Gastroesophageal sphincter (tissue), 4 donors: Measurements from ENCODE around the gene DROSHA. TPM values are rescaled to one million over a fixed set of nuclear protein-coding genes. Genes with fewer than 3 reads are reported as not detected.

Source experiments
- ATAC-seq: fragments of 150-250 bp; one replicate; pipeline ENCODE4 v1.9.1; 2016; ENCODE audit warnings: mild to moderate bottlenecking, moderate library complexity
- H3K27ac ChIP-seq, 4 donors: fragments of 200-600 bp; sonication (generic) in 3 of 4; 1 replicate in 3 of 4; 2 replicates in 1 of 4; pipeline ENCODE4 v1.5.1; 2016 to 2019
- H3K27me3 ChIP-seq: fragments of 200-600 bp; sonication (generic); one replicate; pipeline ENCODE4 v1.5.1; 2019
- H3K36me3 ChIP-seq, 2 donors: fragments of 200-600 bp; sonication (generic); one replicate each; pipeline ENCODE4 v1.5.1; 2019; ENCODE audit warnings: control low read depth in 1 of 2
- H3K4me1 ChIP-seq, 3 donors: fragments of 200-600 bp; sonication (generic); 1 replicate in 2 of 3; 2 replicates in 1 of 3; pipeline ENCODE4 v1.5.1; 2016 to 2019; ENCODE audit warnings: control low read depth in 2 of 3
- H3K4me3 ChIP-seq, 2 donors: fragments of 200-600 bp; sonication (generic); one replicate each; pipeline ENCODE4 v1.5.1; 2019; ENCODE audit warnings: mild to moderate bottlenecking in 1 of 2, moderate library complexity in 1 of 2
- H3K9me3 ChIP-seq, 3 donors: fragments of 200-600 bp; sonication (generic); one replicate each; pipeline ENCODE4 v1.5.1; 2017 to 2019; ENCODE audit warnings: control low read depth in 2 of 3
- EP300 ChIP-seq: sonication (generic); formaldehyde crosslinking; IDR thresholded peaks from one replicate; pipeline ENCODE4 v1.6.1; 2017; ENCODE audit warnings: antibody characterized with exemption, mild to moderate bottlenecking
- POLR2A ChIP-seq, 2 donors: fragments of 450-650 bp; IDR thresholded peaks; one replicate each; pipeline ENCODE4 v1.6.1; 2017; ENCODE audit warnings: antibody characterized with exemption in 2 of 2, mild to moderate bottlenecking in 2 of 2, moderate library complexity in 1 of 2
- POLR2AphosphoS5 ChIP-seq: sonication (generic); formaldehyde crosslinking; IDR thresholded peaks from one replicate; pipeline ENCODE4 v1.6.1; 2017; ENCODE audit warnings: antibody characterized with exemption
- WGBS, 2 donors: methylation state at CpG; one replicate each; pipeline ENCODE4 v1.1.5; 2018; ENCODE audit warnings: low coverage in 1 of 2; 5-methylcytosine and 5-hydroxymethylcytosine counted together
- total RNA-seq, 4 donors: library from RNA; depleted of rRNA; stranded (reverse); fragments of >200 nt; gene quantifications; one replicate each; pipeline ENCODE4 v1.1.0, GENCODE V29; 2016
- TF ChIP-seq, protein P1 (sequence below), 4 experiments: fragments of 200-600 bp in 2 of 4; fragments of 450-650 bp in 2 of 4; sonication (generic) in 1 of 4; IDR thresholded peaks; one replicate each; pipeline ENCODE4 v1.5.1; 2017 to 2019; ENCODE audit warnings: antibody characterized with exemption in 4 of 4, mild to moderate bottlenecking in 2 of 4, moderate library complexity in 2 of 4

The DROSHA gene
- total RNA-seq, 4 donors from 2014 or later: 22.4 to 38.0 (median 36.4) TPM

DNA sequence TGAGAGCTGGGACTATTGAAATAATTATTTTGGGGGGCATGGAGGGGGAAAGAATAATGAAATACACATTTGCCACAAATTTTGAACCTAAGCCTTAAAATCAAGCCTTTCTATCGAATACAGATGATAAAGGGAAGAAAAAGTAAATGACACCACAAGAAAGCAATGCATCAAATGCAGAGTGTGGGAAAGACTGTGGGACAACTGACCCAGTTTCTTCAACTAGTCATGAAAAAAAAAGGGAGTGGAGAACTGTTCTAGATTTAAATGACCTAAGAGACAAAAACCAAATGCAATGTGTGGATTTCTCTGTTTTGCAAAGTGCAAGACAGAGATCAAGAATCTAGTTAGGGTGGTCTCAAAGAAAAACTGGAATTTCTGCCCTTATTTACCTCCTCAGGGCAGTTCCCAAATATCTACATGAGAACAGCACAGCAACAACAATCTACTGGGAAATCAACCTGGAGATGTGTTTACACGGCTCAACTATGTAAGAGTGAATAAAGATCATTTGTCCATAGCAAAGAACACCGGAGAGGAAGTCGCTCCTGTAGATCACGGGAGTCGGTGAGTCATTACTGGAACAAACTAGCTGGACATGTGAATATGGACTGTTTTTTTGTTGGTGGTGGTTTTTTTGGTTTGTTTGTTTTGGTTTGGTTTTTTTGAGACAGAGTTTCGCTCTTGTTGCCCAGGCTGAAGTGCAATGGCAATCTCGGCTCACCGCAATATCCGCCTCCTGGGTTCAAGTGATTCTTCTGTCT lies 145.9 kb downstream of the DROSHA start:
- no peak for ATAC-seq
- Histone ChIP-seq H3K9me3 (peaks cover 0 to 22% (median 0%) of the 10 kb centered on the region in 3 donors), H3K36me3 (no peaks in the 10 kb centered on the region), H3K27ac (no peak overlapping the region), H3K4me1 (no peaks in the 10 kb centered on the region), H3K4me3 (no peak overlapping the region), H3K27me3 (no peaks in the 10 kb centered on the region)
- no peak for TF ChIP-seq EP300
- WGBS, 2 donors: 74 to 87% methylated on average over 9 to 10 of the region's 10 CpGs

DNA sequence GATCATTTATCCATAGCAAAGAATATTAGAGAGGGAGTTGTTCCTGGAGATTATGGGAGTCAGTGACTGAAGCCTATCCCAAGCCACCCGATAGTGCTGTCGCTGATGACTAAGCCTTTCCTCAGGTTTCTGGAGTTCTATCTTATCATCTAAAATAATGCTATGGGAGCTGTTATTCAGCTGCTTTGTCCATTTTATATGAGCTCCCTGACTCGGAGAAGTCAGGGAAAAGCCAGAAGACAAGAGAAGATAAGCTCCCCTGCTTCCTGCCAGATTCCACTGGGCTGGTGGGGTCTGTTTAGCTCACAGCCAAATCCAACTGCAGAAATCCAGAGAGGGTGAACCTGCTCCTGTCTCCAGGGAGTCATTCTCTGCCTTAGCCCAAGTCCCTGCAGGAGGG lies 148.2 kb downstream of the DROSHA start:
- ATAC-seq: no peak
- 59 to 100% methylated on average over 2 to 3 of the region's 3 CpGs for WGBS, 2 donors

DNA sequence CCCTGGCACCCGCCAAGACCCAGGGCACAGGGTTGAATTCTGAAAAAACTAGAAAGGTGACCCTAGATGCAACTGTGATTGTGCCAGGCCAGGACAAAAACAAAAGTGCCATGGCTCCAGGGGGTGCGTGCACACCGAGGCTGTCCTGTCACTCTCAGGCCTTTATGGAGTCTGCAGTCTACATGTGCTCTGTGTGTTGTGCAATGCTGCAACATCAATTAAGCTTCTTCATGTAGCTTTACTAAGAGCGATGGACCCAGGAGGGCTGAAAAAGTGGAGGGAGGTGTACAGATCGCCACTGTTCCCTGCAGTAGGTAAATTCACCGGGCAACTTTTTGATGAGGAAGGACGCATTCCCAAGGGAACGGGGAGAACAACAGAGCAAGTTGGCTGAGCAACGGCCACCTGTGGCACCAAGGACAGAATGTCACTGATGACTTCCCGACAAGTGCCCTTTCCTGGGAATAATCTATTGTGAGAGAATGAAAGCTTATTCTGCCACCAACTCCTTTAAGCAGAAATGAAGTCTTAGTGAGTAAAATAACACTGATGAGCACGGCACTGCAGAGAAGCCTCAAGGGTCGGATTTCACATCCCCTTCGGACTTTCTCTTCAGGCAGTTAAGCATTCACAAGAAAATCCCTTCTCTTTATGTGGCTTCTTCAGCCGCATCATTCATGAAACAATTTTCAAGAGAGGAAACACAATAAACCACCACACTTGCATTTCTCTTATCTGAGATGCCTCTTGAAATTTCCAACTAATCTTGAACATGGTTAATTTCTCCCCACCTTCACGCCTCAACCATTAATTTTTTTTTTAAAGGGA lies 149.6 kb downstream of the DROSHA start:
- H3K36me3 ChIP-seq: no peaks in the 10 kb centered on the region
- H3K27ac ChIP-seq: no peak overlapping the region
- WGBS, 2 donors: 62 to 75% methylated on average over 12 of the region's 15 CpGs

More for the DNA sequence above, 148.2 kb downstream of the DROSHA start:
- Histone ChIP-seq H3K4me3 (no peak overlapping the region), H3K4me1 (no peaks in the 10 kb centered on the region), H3K27me3 (no peaks in the 10 kb centered on the region), H3K27ac (no peak overlapping the region), H3K9me3 (peaks cover 0 to 16% (median 0%) of the 10 kb centered on the region in 3 donors), H3K36me3 (no peaks in the 10 kb centered on the region)
- TF ChIP-seq, protein P1, sequence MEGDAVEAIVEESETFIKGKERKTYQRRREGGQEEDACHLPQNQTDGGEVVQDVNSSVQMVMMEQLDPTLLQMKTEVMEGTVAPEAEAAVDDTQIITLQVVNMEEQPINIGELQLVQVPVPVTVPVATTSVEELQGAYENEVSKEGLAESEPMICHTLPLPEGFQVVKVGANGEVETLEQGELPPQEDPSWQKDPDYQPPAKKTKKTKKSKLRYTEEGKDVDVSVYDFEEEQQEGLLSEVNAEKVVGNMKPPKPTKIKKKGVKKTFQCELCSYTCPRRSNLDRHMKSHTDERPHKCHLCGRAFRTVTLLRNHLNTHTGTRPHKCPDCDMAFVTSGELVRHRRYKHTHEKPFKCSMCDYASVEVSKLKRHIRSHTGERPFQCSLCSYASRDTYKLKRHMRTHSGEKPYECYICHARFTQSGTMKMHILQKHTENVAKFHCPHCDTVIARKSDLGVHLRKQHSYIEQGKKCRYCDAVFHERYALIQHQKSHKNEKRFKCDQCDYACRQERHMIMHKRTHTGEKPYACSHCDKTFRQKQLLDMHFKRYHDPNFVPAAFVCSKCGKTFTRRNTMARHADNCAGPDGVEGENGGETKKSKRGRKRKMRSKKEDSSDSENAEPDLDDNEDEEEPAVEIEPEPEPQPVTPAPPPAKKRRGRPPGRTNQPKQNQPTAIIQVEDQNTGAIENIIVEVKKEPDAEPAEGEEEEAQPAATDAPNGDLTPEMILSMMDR (IDR thresholded peaks at IDR 0.05): no peak
- TF ChIP-seq POLR2AphosphoS5 (no peak), EP300 (no peak), POLR2A (IDR thresholded peaks at IDR 0.05) (no peak)

DNA sequence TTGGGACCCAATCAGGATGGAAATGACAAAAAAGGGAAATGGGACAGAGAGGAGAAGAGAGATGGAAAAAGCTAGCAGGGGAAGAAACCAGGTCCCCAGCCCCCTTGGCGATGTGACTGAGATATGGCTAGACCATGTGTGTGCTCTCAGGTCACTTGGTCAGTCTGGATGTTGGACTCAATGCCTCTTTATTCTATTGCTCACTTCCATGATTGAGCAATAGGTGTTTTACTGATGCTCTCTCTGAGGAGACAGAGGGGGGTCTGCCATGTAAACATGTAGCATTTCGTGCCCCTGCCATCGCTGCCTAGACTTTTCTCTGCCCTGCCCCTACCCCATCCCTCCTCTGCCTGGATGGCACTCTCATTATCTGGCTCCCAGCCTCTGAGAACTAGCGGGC lies 150.6 kb downstream of the DROSHA start:
- Histone ChIP-seq H3K27ac (no peak overlapping the region), H3K36me3 (no peaks in the 10 kb centered on the region), H3K4me1 (no peaks in the 10 kb centered on the region), H3K4me3 (no peak overlapping the region), H3K9me3 (no peaks in the 10 kb centered on the region), H3K27me3 (no peaks in the 10 kb centered on the region)
- 81 to 93% methylated on average over 2 to 4 of the region's 4 CpGs for WGBS, 2 donors
- ATAC-seq: no peak
- no peak for TF ChIP-seq POLR2AphosphoS5
- TF ChIP-seq POLR2A (IDR thresholded peaks at IDR 0.05): no peak
- TF ChIP-seq EP300: no peak
- TF ChIP-seq, protein P1 (IDR thresholded peaks at IDR 0.05): no peak

More for the DNA sequence above, 149.6 kb downstream of the DROSHA start:
- Histone ChIP-seq H3K9me3 (peaks cover 0 to 3% (median 0%) of the 10 kb centered on the region in 3 donors), H3K27me3 (no peaks in the 10 kb centered on the region), H3K4me1 (no peaks in the 10 kb centered on the region), H3K4me3 (no peak overlapping the region)
- TF ChIP-seq, protein P1 (IDR thresholded peaks at IDR 0.05): no peak
- no peak for TF ChIP-seq POLR2A (IDR thresholded peaks at IDR 0.05)
- no peak for TF ChIP-seq EP300
- no peak for TF ChIP-seq POLR2AphosphoS5
- no peak for ATAC-seq

DNA sequence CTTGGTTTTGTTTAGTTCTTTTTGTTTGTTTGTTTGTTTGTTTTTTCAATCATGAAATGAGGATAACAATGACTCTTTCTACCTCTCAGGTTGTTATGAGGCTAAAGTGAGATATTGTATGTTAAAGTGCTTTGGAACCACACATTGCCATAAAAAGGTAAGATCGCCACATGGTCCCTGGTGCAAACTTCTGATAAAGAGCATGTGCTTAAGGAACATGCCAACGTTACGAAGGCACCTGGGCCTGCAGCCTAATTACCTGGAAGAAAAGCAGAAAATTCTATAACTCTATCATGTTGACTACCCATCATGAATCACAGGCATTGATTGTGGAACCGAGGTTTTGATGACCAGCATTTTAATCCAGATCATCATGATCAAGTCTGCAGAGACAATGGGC lies 151.8 kb downstream of the DROSHA start:
- no peak for ATAC-seq
- 80 to 90% methylated on average over 3 of the region's 4 CpGs for WGBS, 2 donors
- Histone ChIP-seq H3K9me3 (no peaks in the 10 kb centered on the region), H3K36me3 (no peaks in the 10 kb centered on the region), H3K27me3 (no peaks in the 10 kb centered on the region), H3K4me3 (no peak overlapping the region), H3K27ac (no peak overlapping the region), H3K4me1 (no peaks in the 10 kb centered on the region)
- TF ChIP-seq EP300 (no peak), POLR2A (IDR thresholded peaks at IDR 0.05) (no peak), POLR2AphosphoS5 (no peak)
- TF ChIP-seq, protein P1 (IDR thresholded peaks at IDR 0.05): no peak
